IMR-90 (cell line): Measurements from ENCODE around the gene PRKCH. TPM values are rescaled to one million over a fixed set of nuclear protein-coding genes. Genes with fewer than 3 reads are reported as not detected.

Source experiments
- ATAC-seq: fragments of 200-7000 bp; cut with Tn5 transposase; 2 replicates; pipeline ENCODE4 v1.9.1; 2020; ENCODE audit warnings: low read depth, mild to moderate bottlenecking, moderate library complexity
- BruUV-seq: library from RNA; stranded (reverse); fragments of 400-500 nt; replicated peaks from 2 replicates; lab custom pipeline; 2021; lab: Mats Ljungman, UMichigan
- CTCF ChIA-PET: fragments of 300-600 bp; formaldehyde crosslinking; extraction: SDS; loops from one replicate; lab custom pipeline; 2021; ENCODE audit warnings: antibody characterized with exemption; lab: Yijun Ruan, JAX
- POLR2A ChIA-PET: fragments of 300-600 bp; sonication (Branson Sonifier 250); formaldehyde crosslinking; loops from one replicate; lab custom pipeline; 2022; ENCODE audit warnings: antibody characterized with exemption; ENCODE audit not compliant: unreplicated experiment; lab: Charles Lee
- DNase-seq: peaks from one replicate; pipeline ENCODE4 v3.0.0; 2013
- H2AFZ ChIP-seq: replicated peaks from 2 replicates; pipeline ENCODE3; 2013; ENCODE audit warnings: low read length, mild to moderate bottlenecking; ENCODE audit not compliant: poor library complexity
- H2AK5ac ChIP-seq: 2 replicates; pipeline ENCODE4 v1.6.1; 2013; ENCODE audit warnings: low read depth, low read length, inconsistent platforms
- H2AK9ac ChIP-seq: replicated peaks from 2 replicates; pipeline ENCODE3; 2013; ENCODE audit warnings: mild to moderate bottlenecking, low read depth, low read length, moderate library complexity; ENCODE audit not compliant: poor library complexity
- H2BK120ac ChIP-seq: 2 replicates; pipeline ENCODE4 v1.6.1; 2013; ENCODE audit warnings: low read depth, low read length, inconsistent platforms
- H2BK15ac ChIP-seq: 3 replicates; pipeline ENCODE4 v1.6.1; 2013; ENCODE audit warnings: low read depth, low read length, inconsistent platforms
- H2BK20ac ChIP-seq: 2 replicates; pipeline ENCODE4 v1.6.1; 2013; ENCODE audit warnings: low read depth, mild to moderate bottlenecking, inconsistent platforms, low read length, moderate library complexity
- H2BK5ac ChIP-seq: 2 replicates; pipeline ENCODE4 v1.6.1; 2013; ENCODE audit warnings: mild to moderate bottlenecking, low read depth, low read length, inconsistent platforms; ENCODE audit not compliant: poor library complexity, severe bottlenecking
- H3K14ac ChIP-seq: replicated peaks from 2 replicates; pipeline ENCODE4 v1.6.1; 2013; ENCODE audit warnings: low read depth, low read length, inconsistent platforms
- H3K18ac ChIP-seq: 2 replicates; pipeline ENCODE4 v1.6.1; 2013; ENCODE audit warnings: low read depth, low read length, control low read depth
- H3K23ac ChIP-seq: 2 replicates; pipeline ENCODE4 v1.6.1; 2013; ENCODE audit warnings: low read depth, low read length, inconsistent platforms
- H3K27ac ChIP-seq: 2 replicates; pipeline ENCODE4 v1.5.1; 2013; ENCODE audit warnings: mild to moderate bottlenecking, control low read depth, low read length; ENCODE audit not compliant: insufficient read depth
- H3K27me3 ChIP-seq: 2 replicates; pipeline ENCODE4 v1.6.1; 2013; ENCODE audit warnings: low read length; ENCODE audit not compliant: control insufficient read depth, insufficient read depth
- H3K36me3 ChIP-seq: 2 replicates; pipeline ENCODE4 v1.6.1; 2013; ENCODE audit warnings: low read length, mixed read lengths; ENCODE audit not compliant: control insufficient read depth, insufficient read depth
- H3K4ac ChIP-seq: 2 replicates; pipeline ENCODE4 v1.6.1; 2013; ENCODE audit warnings: low read depth, low read length, inconsistent platforms
- H3K4me1 ChIP-seq: 2 replicates; pipeline ENCODE4 v1.6.1; 2013; ENCODE audit warnings: low read length, mixed read lengths; ENCODE audit not compliant: control insufficient read depth, insufficient read depth
- H3K4me2 ChIP-seq: 2 replicates; pipeline ENCODE4 v1.6.1; 2013; ENCODE audit warnings: low read depth, mild to moderate bottlenecking, control low read depth, low read length, moderate library complexity
- H3K4me3 ChIP-seq: 2 replicates; pipeline ENCODE4 v1.5.1; 2013; ENCODE audit warnings: low read depth, mild to moderate bottlenecking, control low read depth, low read length, moderate library complexity; ENCODE audit not compliant: insufficient read depth
- H3K56ac ChIP-seq: 2 replicates; pipeline ENCODE4 v1.6.1; 2013; ENCODE audit warnings: low read length, inconsistent platforms; ENCODE audit not compliant: insufficient read depth; ENCODE audit errors: extremely low read depth
- H3K79me1 ChIP-seq, 2 experiments: 2 replicates each; pipeline ENCODE4 v1.6.1; 2013; ENCODE audit warnings: low read length in 2 of 2, inconsistent platforms in 1 of 2, low read depth in 1 of 2
- H3K9ac ChIP-seq: 2 replicates; pipeline ENCODE4 v1.6.1; 2013; ENCODE audit warnings: low read depth, low read length, control low read depth
- H3K9me1 ChIP-seq: 2 replicates; pipeline ENCODE4 v1.6.1; 2013; ENCODE audit warnings: low read length, inconsistent platforms; ENCODE audit not compliant: insufficient read depth
- H3K9me3 ChIP-seq: 2 replicates; pipeline ENCODE4 v1.6.1; 2013; ENCODE audit warnings: low read length; ENCODE audit not compliant: control insufficient read depth, insufficient read depth
- H4K20me1 ChIP-seq: 2 replicates; pipeline ENCODE4 v1.6.1; 2013; ENCODE audit warnings: low read length, inconsistent platforms; ENCODE audit not compliant: insufficient read depth
- H4K5ac ChIP-seq: 2 replicates; pipeline ENCODE4 v1.6.1; 2013; ENCODE audit warnings: mild to moderate bottlenecking, low read depth, low read length, control low read depth
- H4K8ac ChIP-seq, 2 experiments: 2 replicates each; pipeline ENCODE4 v1.6.1; 2013; ENCODE audit warnings: low read depth in 2 of 2, low read length in 2 of 2, control low read depth in 1 of 2, inconsistent platforms in 1 of 2
- H4K91ac ChIP-seq: 2 replicates; pipeline ENCODE4 v1.6.1; 2013; ENCODE audit warnings: low read depth, low read length, inconsistent platforms; ENCODE audit not compliant: insufficient read depth
- BHLHE40 ChIP-seq: fragments of 150-350 bp; IDR thresholded peaks from 2 replicates; pipeline ENCODE4 v1.6.1; 2016; ENCODE audit warnings: mild to moderate bottlenecking, low read depth, low read length
- CEBPB ChIP-seq: IDR thresholded peaks from 2 replicates; pipeline ENCODE4 v1.6.1; 2012; ENCODE audit warnings: low read depth, low read length, improper control_type of control experiment
- CHD1 ChIP-seq: IDR thresholded peaks from 2 replicates; pipeline ENCODE4 v1.6.1; 2012; ENCODE audit warnings: low read depth, low read length, improper control_type of control experiment
- CTCF ChIP-seq: conservative IDR thresholded peaks from 2 replicates; pipeline ENCODE4 v1.5.1; 2012; ENCODE audit warnings: mild to moderate bottlenecking, low read depth, low read length, improper control_type of control experiment
- ELK1 ChIP-seq: fragments of 150-350 bp; IDR thresholded peaks from 2 replicates; pipeline ENCODE4 v1.6.1; 2016; ENCODE audit warnings: low read depth, mild to moderate bottlenecking, low read length, moderate library complexity, borderline replicate concordance
- FOS ChIP-seq: fragments of 150-350 bp; IDR thresholded peaks from 2 replicates; pipeline ENCODE4 v1.6.1; 2016; ENCODE audit warnings: low read depth, low read length
- MAFK ChIP-seq: IDR thresholded peaks from 2 replicates; pipeline ENCODE4 v1.6.1; 2012; ENCODE audit warnings: low read depth, low read length, improper control_type of control experiment
- MAZ ChIP-seq: IDR thresholded peaks from 2 replicates; pipeline ENCODE4 v1.6.1; 2012; ENCODE audit warnings: low read depth, mild to moderate bottlenecking, low read length, improper control_type of control experiment, moderate library complexity, borderline replicate concordance
- MXI1 ChIP-seq: IDR thresholded peaks from 2 replicates; pipeline ENCODE4 v1.6.1; 2012; ENCODE audit warnings: low read depth, mild to moderate bottlenecking, low read length, moderate library complexity, borderline replicate concordance
- NFE2L2 ChIP-seq: fragments of 150-350 bp; IDR thresholded peaks from 2 replicates; pipeline ENCODE4 v1.6.1; 2016; ENCODE audit warnings: low read depth, mild to moderate bottlenecking, low read length
- POLR2A ChIP-seq: IDR thresholded peaks from 2 replicates; pipeline ENCODE4 v1.6.1; 2012; ENCODE audit warnings: mild to moderate bottlenecking, low read depth, low read length
- RAD21 ChIP-seq: IDR thresholded peaks from 2 replicates; pipeline ENCODE4 v1.6.1; 2012; ENCODE audit warnings: low read length, improper control_type of control experiment
- RCOR1 ChIP-seq: IDR thresholded peaks from 2 replicates; pipeline ENCODE4 v1.6.1; 2012; ENCODE audit warnings: mild to moderate bottlenecking, low read length, improper control_type of control experiment; ENCODE audit not compliant: insufficient replicate concordance
- RFX5 ChIP-seq: IDR thresholded peaks from 2 replicates; pipeline ENCODE4 v1.8.0; 2012; ENCODE audit warnings: low read depth, mild to moderate bottlenecking, low read length, moderate library complexity
- SMC3 ChIP-seq: fragments of 150-350 bp; IDR thresholded peaks from 2 replicates; pipeline ENCODE4 v1.6.1; 2016; ENCODE audit warnings: low read depth, mild to moderate bottlenecking, antibody characterized with exemption, low read length, moderate library complexity
- WGBS, 2 experiments: methylation state at CpG; one replicate each; pipeline versions ENCODE4 v1.1.5 to v1.1.7; 2013; ENCODE audit warnings: missing lambda C conversion rate in 2 of 2; ENCODE audit not compliant: insufficient read length in 1 of 2; ENCODE audit errors: extremely low coverage in 2 of 2; 5-methylcytosine and 5-hydroxymethylcytosine counted together
- dilution Hi-C: fragments of 300-500 bp; cut with HindIII; formaldehyde crosslinking; loops from one replicate; pipeline ENCODE4 v1.14.3; 2018; ENCODE audit warnings: low sequenced_read_pairs; ENCODE audit not compliant: unreplicated experiment
- in situ Hi-C: fragments of 300-500 bp; cut with MboI; formaldehyde crosslinking; loops from 3 replicates; pipeline ENCODE4 v1.14.3; 2019; ENCODE audit warnings: low sequenced_read_pairs, inconsistent platforms, mixed read lengths
- intact Hi-C: fragments of 100-400 bp; cut with micrococcal nuclease; formaldehyde crosslinking; loops from 2 replicates; pipeline ENCODE4 v1.10.0; 2022
- polyA plus RNA-seq, 3 experiments: library from polyadenylated mRNA; depleted of rRNA; stranded (reverse); fragments of >200 nt; gene quantifications; 2 replicates each; pipeline ENCODE4 v1.2.3, GENCODE V29; 2012; ENCODE audit warnings: low replicate concordance in 1 of 3
- total RNA-seq: library from RNA; depleted of rRNA; stranded (reverse); fragments of >200 nt; gene quantifications from 2 replicates; pipeline ENCODE4 v1.2.3, GENCODE V29; 2012
- TF ChIP-seq, protein P1 (sequence below): fragments of 150-350 bp; IDR thresholded peaks from 2 replicates; pipeline ENCODE4 v1.6.1; 2017; ENCODE audit warnings: mild to moderate bottlenecking, antibody characterized with exemption, low read length, low read depth

Gene PRKCH
- total and polyA plus RNA-seq, 2 of the 4 experiments (the other 2 are of a cell fraction), result 1.6 to 2.3 TPM

- BruUV-seq, result no TSS peak
- Histone ChIP-seq H2BK15ac (no peak overlapping the region), H3K18ac (no peak overlapping the region), H2BK5ac (no peak overlapping the region), H3K4me2 (no peak overlapping the region), H3K9ac (no peak overlapping the region), H3K27me3 (no peaks in the 10 kb centered on the region), H4K20me1 (no peaks in the 10 kb centered on the region), H3K23ac (no peak overlapping the region), H3K79me1 (no peaks in the 10 kb centered on the region), H3K56ac (no peak overlapping the region), H3K9me1 (no peaks in the 10 kb centered on the region), H3K36me3 (no peaks in the 10 kb centered on the region), H3K27ac (no peak overlapping the region), H4K8ac (no peak overlapping the region), H2BK20ac (no peak overlapping the region), H4K5ac (no peak overlapping the region), H4K91ac (no peak overlapping the region), H2AK9ac (no peak overlapping the region), H2AK5ac (no peak overlapping the region), H3K4ac (no peak overlapping the region), H3K14ac (no peak overlapping the region), H3K9me3 (no peaks in the 10 kb centered on the region), H3K4me3 (no peak overlapping the region), H3K4me1 (peaks cover 11% of the 10 kb centered on the region), H2BK120ac (no peak overlapping the region), H2AFZ (no peak overlapping the region)
- ATAC-seq (no peak), DNase-seq (no peak)
- TF ChIP-seq, protein P1, sequence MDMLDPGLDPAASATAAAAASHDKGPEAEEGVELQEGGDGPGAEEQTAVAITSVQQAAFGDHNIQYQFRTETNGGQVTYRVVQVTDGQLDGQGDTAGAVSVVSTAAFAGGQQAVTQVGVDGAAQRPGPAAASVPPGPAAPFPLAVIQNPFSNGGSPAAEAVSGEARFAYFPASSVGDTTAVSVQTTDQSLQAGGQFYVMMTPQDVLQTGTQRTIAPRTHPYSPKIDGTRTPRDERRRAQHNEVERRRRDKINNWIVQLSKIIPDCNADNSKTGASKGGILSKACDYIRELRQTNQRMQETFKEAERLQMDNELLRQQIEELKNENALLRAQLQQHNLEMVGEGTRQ, result no peak
- TF ChIP-seq SMC3 (no peak), MAZ (no peak), MAFK (no peak), RFX5 (no peak), POLR2A (no peak), RAD21 (no peak), NFE2L2 (no peak), FOS (no peak), CEBPB (no peak), ELK1 (no peak), RCOR1 (no peak), CHD1 (no peak), BHLHE40 (no peak), MXI1 (no peak), CTCF (no peak)
- in situ Hi-C loops (no loop called here), intact Hi-C loops (no loop called here), dilution Hi-C loops (no loop called here)
- no CpG with 5 or more reads among the region's 7 CpGs for WGBS, 2 experiments
- ChIA-PET POLR2A (no interaction called here), CTCF (no interaction called here)
These were observed 178.6 kb downstream of the PRKCH start for GRCh38 chr14:61499991-61500390.
